Erythroblast (primary cell): ENCODE measurements around the gene TDP1.

ENCODE experiments used
- GATA1 ChIP-seq: IDR thresholded peaks from 2 replicates; pipeline ENCODE4 v1.6.1; 2011; ENCODE audit warnings: low read depth, mild to moderate bottlenecking, control low read depth, low read length, moderate library complexity
- POLR2A ChIP-seq: IDR thresholded peaks from 2 replicates; pipeline ENCODE4 v1.6.1; 2011; ENCODE audit warnings: mild to moderate bottlenecking, low read length

DNA sequence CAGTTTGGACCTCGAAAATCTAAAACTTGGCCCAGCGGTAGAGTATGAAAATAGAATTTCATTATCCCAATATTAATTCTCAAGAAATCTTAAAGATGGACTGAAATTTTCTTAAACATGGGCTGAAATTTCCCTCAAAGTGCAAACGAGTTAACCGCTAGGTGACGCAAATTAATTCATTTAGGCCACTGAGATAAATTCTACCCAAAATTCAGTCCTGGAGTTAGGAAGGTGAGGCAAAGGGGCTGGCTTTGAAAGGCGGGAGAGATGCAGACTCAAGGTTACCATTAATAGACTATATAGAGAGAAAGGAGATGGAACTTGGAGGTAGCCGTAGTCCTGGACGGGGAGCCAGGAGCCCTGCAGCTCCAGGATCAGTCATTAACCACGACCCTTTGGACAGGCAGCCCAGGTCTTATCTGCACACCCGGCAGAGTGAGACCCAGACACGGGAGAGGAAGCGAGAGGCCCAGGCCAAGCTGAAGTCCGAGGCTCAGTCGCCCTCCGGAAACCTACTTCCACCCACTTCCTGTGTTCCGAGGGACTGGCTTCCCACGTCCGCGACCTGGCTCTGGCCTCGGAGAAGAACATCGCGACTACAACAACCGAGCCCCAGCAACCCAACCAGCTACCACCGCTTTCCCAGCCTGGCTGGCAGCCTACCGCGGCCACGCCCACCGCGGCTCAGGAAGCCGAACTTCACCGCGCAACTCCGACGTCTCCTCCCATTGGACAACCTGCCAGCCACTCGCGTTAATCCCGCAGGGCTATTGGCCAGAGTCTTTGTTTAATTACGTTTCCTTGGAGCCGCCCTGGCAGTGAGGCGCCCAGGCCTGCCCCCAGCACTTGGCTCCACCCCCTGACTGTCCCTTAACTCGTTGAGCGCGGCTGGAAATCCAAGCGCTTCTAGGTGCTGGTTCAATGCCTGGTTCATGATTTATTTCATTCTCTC lies 1.4 kb upstream of the TDP1 start, which contains the start of gene EFCAB11:
- peak; percentile 94 for TF ChIP-seq POLR2A
- no peak for TF ChIP-seq GATA1
